GM18909 (cell line): ENCODE data around the gene SIX5.

Experiments
- ATAC-seq: cut with Tn5 transposase; IDR thresholded peaks from one replicate; pipeline ENCODE4 v1.9.1; 2021; ENCODE audit warnings: mild to moderate bottlenecking; ENCODE audit not compliant: unreplicated experiment, poor library complexity

SIX5 gene

DNA sequence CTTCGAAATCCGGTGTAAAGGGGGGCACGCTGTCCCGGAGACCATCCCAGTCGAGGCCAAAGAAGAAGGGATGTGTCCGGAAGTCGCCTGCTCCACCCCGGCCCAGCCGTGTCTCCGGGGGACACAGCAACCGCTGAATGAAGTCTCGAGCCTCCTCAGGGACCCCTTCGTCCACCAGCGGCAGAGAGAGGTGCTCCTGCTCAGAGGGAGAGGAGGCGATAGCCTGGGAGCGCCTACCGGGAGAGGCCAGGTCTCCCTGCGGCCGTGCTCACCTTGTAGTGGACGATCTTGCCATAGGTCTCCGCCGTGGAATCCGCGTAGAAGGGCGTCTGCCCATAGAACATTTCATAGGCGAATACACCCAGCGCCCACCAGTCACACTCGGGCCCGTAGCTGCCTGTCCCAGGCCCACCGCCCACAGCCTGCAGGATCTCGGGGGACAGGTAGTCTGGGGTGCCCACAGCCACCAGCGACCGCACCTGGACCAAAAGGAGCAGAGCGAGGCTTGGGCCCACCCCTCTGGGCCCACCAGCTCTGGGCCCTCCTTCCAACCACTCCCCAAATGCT is 8.4 kb upstream of the SIX5 start:
- ATAC-seq = no peak

- no peak for ATAC-seq
Measured at GRCh38 chr19:45774765-45775164, 5.7 kb upstream of the SIX5 start.

- ATAC-seq = no peak
Measured at GRCh38 chr19:45773384-45773783, 4.3 kb upstream of the SIX5 start.

DNA sequence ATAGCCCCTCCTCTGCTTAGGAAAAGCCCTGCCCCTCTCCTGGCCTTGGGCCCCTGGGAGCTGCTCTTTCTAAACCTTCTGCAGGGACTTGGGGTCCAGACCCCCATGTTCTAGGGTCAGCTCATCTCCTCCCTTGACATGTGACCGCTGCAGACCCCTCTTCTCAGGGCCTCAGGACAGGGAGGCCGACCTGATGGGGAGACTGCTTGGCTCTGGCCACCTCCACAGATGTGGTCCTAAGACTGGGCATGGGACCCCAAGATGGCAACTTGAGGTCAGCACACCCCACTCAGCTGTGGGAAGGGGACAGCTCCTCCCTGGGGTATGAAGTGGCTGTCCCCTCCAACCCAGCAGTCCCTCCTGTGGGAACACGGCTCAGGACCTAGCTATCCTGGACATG is 3.9 kb upstream of the SIX5 start:
- ATAC-seq = no peak

- ATAC-seq = no peak
Measured at GRCh38 chr19:45772130-45772840, 3.2 kb upstream of the SIX5 start.

GRCh38 chr19:45771311-45771933 is 2.4 kb upstream of the SIX5 start:
- ATAC-seq = no peak

GRCh38 chr19:45770192-45771101 is 1.4 kb upstream of the SIX5 start:
- peak; percentile 54 for ATAC-seq

DNA sequence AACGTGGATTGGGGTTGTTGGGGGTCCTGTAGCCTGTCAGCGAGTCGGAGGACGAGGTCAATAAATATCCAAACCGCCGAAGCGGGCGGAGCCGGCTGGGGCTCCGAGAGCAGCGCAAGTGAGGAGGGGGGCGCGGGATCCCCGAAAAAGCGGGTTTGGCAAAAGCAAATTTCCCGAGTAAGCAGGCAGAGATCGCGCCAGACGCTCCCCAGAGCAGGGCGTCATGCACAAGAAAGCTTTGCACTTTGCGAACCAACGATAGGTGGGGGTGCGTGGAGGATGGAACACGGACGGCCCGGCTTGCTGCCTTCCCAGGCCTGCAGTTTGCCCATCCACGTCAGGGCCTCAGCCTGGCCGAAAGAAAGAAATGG is 754 bp upstream of the SIX5 start:
- no peak for ATAC-seq

- ATAC-seq = no peak
Measured at GRCh38 chr19:45768655-45768983, 433 bp downstream of the SIX5 start.

- ATAC-seq = no peak
Measured at GRCh38 chr19:45767881-45768654, 984 bp downstream of the SIX5 start.

DNA sequence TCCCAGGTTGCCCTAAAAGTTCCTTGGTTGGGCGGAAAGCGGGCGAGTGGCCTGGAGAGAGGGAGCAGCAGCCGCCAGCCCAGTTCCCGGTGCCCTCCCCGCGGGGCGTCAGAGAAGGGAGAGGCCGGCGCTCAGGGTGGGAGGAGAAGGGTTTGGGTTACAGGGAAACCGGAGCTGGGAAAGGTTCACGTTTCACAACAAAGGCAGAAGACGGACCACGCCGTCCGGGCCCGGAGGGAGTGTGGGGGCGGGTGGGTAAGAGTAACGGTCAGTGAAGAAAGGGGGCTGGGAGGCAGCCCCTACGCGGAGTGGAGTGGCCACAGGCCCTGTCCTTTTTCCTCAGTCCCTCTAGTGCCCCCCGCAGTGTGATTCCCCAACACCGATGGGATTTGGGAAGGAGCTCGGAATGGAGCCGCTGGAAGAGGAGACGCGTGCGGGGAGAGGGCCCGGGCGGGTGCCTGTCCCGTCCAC is 1.6 kb downstream of the SIX5 start:
- no peak for ATAC-seq

DNA sequence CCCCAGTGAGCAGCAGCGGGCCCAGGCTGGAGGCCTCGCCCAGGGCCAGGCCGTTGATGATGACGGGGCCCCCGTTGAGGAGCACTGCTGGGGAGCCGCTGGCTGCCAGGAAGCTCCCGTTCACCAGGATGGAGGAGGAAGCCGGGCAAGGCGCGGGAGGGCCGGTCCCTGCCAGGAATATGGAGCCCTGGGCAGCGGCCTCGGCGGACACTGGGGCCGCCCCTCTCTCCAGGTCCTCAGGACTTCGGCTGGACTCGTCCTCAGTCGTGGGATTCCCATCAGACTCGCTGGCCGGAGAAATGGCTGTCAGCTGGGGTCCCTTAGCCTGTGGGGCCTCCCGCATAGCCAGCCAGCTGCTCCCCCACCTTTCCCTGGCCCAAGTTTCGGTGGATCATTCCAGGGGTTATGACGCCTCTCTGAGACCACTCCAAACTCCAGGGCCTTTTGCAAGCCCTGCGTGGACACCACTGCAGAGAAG is 2.1 kb downstream of the SIX5 start:
- ATAC-seq = no peak

DNA sequence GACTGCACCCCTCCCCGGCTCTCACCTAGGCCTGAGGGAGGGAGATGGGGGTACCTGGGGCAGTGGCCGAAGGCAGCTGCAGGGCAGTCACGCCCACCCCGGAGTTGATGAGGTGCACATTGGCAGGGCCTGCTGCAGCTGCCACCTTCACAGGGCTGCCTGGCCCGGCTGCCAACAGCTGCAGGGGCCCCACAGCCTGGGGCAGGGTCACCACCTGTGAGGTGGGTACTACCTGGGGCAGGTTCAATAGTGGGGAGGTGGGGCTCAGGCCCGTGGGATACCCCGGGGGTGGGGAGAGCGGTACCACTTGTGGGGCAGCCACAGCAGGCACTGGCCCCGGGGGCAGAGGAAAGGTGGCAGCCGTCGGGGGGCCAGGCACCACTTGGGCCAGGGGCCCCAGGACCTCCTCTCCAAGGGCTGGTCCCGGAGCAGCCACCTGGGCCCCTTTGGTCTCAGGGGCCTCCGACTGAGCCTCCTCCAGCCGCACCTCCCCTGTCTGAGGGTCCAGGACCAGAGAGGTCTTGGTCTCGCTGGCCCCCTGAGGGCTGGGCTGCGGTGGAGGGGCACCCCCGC is 2.7 kb downstream of the SIX5 start:
- no peak for ATAC-seq

GRCh38 chr19:45765702-45766295 is 3.3 kb downstream of the SIX5 start:
- ATAC-seq = no peak

DNA sequence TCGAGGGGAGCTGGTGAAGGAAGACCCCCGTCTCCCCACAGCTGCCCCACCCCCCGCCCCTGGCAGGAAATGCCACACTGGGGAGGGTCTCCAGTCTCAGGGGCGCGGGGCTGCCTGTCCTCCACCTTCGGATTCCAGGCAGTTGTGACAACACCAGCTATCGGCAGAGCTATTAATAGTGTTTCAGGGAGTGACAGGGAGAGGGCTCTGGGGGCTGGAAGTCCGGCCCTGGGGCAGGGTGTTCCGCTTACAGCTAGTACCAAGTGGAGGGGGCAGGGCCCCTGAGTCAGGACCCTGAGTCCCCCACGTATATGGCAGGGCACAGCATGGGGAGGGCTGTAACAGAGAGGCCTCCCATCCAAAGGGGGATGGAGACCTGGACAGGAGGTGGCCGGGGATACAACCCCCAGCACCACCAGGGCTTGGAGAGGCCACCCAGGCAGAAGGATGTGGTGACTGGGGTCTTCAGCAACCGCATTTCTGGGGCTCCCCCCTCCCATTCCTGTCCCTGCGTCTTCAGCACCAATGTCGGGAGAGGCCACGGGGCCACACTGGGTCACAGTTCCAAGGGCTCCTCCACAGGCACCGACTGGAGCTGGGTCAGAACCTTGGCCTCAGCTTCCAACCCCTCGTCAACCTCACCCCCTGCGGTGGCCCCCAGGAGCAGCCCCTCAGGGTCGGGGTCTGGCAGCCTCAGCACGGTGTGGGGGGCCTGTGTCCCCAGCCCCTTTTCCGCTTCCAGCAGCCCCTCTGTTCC is 3.9 kb downstream of the SIX5 start:
- ATAC-seq = no peak

GRCh38 chr19:45764475-45764874 is 4.6 kb downstream of the SIX5 start:
- no peak for ATAC-seq

GRCh38 chr19:45763691-45764294 is 5.3 kb downstream of the SIX5 start:
- ATAC-seq = no peak
